K562 (cell line): Measurements from ENCODE around the gene MICAL2. TPM values are rescaled to one million over a fixed set of nuclear protein-coding genes. Genes with fewer than 3 reads are reported as not detected.

Source experiments
- ATAC-seq: fragments of 200-7000 bp; cut with Tn5 transposase; 3 replicates; pipeline ENCODE4 v1.9.1; 2020; ENCODE audit warnings: moderate library complexity
- BruUV-seq: library from RNA; stranded (reverse); fragments of 400-500 nt; replicated peaks from 2 replicates; lab custom pipeline; 2021; lab: Mats Ljungman, UMichigan
- CTCF ChIA-PET: fragments of 300-600 bp; formaldehyde crosslinking; extraction: SDS; loops from one replicate; lab custom pipeline; 2021; ENCODE audit warnings: low intra/inter-chr PET ratio; lab: Yijun Ruan, JAX
- POLR2A ChIA-PET: fragments of 300-600, 350-650 bp; sonication (Branson Sonifier 250); formaldehyde crosslinking; extraction: SDS; loops from one replicate; lab custom pipeline; 2021; ENCODE audit warnings: antibody characterized with exemption, inconsistent platforms; lab: Yijun Ruan, JAX
- DNase-seq, 4 experiments: peaks; one replicate each; pipeline versions ENCODE4 v3.0.0 to v3.0.0-alpha.2; 2011 to 2018; ENCODE audit warnings: low spot score in 3 of 4, mixed read lengths in 3 of 4; ENCODE audit errors: extremely low read depth in 1 of 4
- FAIRE-seq: peaks from 2 replicates; lab custom pipeline; 2011; peaks lifted over from hg19 to GRCh38; lab: Jason Lieb, UNC
- H2AFZ ChIP-seq: 2 replicates; pipeline ENCODE4 v1.6.0; 2011; ENCODE audit warnings: low read depth, low read length, control low read depth, inconsistent platforms
- H3K27ac ChIP-seq: fragments of 200-600 bp; 3 replicates; pipeline ENCODE4 v1.8.0; 2011; ENCODE audit warnings: low read depth, mild to moderate bottlenecking, control low read depth, inconsistent platforms, low read length, moderate library complexity, mixed read lengths; ENCODE audit errors: extremely low read depth
- H3K27me3 ChIP-seq, 2 experiments: fragments of 300-600 bp in 1 of 2; 2 replicates in 1 of 2; 3 replicates in 1 of 2; pipeline versions ENCODE4 v1.6.0 to v1.8.0; 2011; ENCODE audit warnings: inconsistent platforms in 2 of 2, low read length in 2 of 2, mild to moderate bottlenecking in 1 of 2, mixed read lengths in 1 of 2, moderate library complexity in 1 of 2; ENCODE audit not compliant: control insufficient read depth in 2 of 2, insufficient read depth in 2 of 2
- H3K36me3 ChIP-seq: fragments of 300-600 bp; 3 replicates; pipeline ENCODE4 v1.8.0; 2011; ENCODE audit warnings: mild to moderate bottlenecking, low read length, inconsistent platforms; ENCODE audit not compliant: control insufficient read depth, insufficient read depth
- H3K4me1 ChIP-seq, 2 experiments: fragments of 200-600 bp in 1 of 2; replicated peaks in 1 of 2; 2 replicates in 1 of 2; 3 replicates in 1 of 2; pipeline versions ENCODE4 v1.5.1 to v1.8.0; 2011; ENCODE audit warnings: inconsistent platforms in 2 of 2, low read length in 2 of 2, mild to moderate bottlenecking in 1 of 2, mixed read lengths in 1 of 2, moderate library complexity in 1 of 2; ENCODE audit not compliant: control insufficient read depth in 2 of 2, insufficient read depth in 2 of 2
- H3K4me2 ChIP-seq: 2 replicates; pipeline ENCODE4 v1.6.1; 2011; ENCODE audit warnings: low read length, control low read depth, inconsistent platforms, mixed read lengths; ENCODE audit not compliant: insufficient read depth
- H3K4me3 ChIP-seq: fragments of 200-600 bp; sonication (generic), shearing (Covaris generic); 2 replicates; pipeline ENCODE4 v1.5.1; 2016; ENCODE audit warnings: control low read depth, inconsistent platforms
- H3K79me2 ChIP-seq: fragments of 200-600 bp; 3 replicates; pipeline ENCODE4 v1.8.0; 2011; ENCODE audit warnings: low read length, inconsistent platforms; ENCODE audit not compliant: control insufficient read depth, insufficient read depth
- H3K9ac ChIP-seq, 2 experiments: 2 replicates each; pipeline versions ENCODE4 v1.6.0 to v1.6.1; 2011; ENCODE audit warnings: low read depth in 2 of 2, low read length in 2 of 2, control low read depth in 1 of 2, inconsistent platforms in 1 of 2, mild to moderate bottlenecking in 1 of 2, mixed read lengths in 1 of 2; ENCODE audit not compliant: insufficient read depth in 1 of 2
- H3K9me1 ChIP-seq: one replicate; pipeline ENCODE4 v1.6.0; 2011; ENCODE audit warnings: inconsistent platforms, mild to moderate bottlenecking, low read length, moderate library complexity; ENCODE audit not compliant: control insufficient read depth, insufficient read depth
- H3K9me3 ChIP-seq: replicated peaks from 2 replicates; pipeline ENCODE4 v1.5.1; 2011; ENCODE audit warnings: low read depth, low read length, inconsistent platforms; ENCODE audit not compliant: control insufficient read depth, insufficient read depth
- H4K20me1 ChIP-seq: replicated peaks from 2 replicates; pipeline ENCODE4 v1.6.1; 2011; ENCODE audit warnings: low read length, inconsistent platforms, mixed read lengths; ENCODE audit not compliant: control insufficient read depth, insufficient read depth
- BCOR ChIP-seq: fragments of 450-650 bp; IDR thresholded peaks from 2 replicates; pipeline ENCODE4 v1.6.1; 2016
- CEBPG ChIP-seq, 3 experiments: fragments of 200-800 bp in 1 of 3; sonication (Bioruptor generic) in 1 of 3; sonication (generic) in 1 of 3; formaldehyde crosslinking in 1 of 3; IDR thresholded peaks in 2 of 3; conservative IDR thresholded peaks in 1 of 3; 2 replicates each; pipeline versions ENCODE4 v1.6.1 to v1.8.0; 2016 to 2022; ENCODE audit warnings: missing compliant biosample characterization in 2 of 3, missing genetic modification characterization in 2 of 3, mild to moderate bottlenecking in 1 of 3, missing genetic modification reagents in 1 of 3
- CTCF ChIP-seq, 3 experiments: IDR thresholded peaks in 2 of 3; conservative IDR thresholded peaks in 1 of 3; 2 replicates each; pipeline ENCODE4 v1.5.1; 2011 to 2012; ENCODE audit warnings: low read length in 3 of 3, mild to moderate bottlenecking in 3 of 3, control low read depth in 2 of 3, improper control_type of control experiment in 1 of 3, inconsistent platforms in 1 of 3, low read depth in 1 of 3, mixed read lengths in 1 of 3, moderate library complexity in 1 of 3; ENCODE audit not compliant: insufficient read depth in 2 of 3
- KDM1A ChIP-seq, 2 experiments: fragments of 450-650 bp; IDR thresholded peaks; 2 replicates each; pipeline ENCODE4 v1.6.1; 2016; ENCODE audit warnings: mild to moderate bottlenecking in 2 of 2
- KLF6 ChIP-seq: fragments of 250-450 bp; sonication (Bioruptor Pico); IDR thresholded peaks from 2 replicates; pipeline ENCODE4 v1.4.0; 2020; ENCODE audit warnings: mild to moderate bottlenecking, moderate library complexity, borderline replicate concordance
- MXD1 ChIP-seq: fragments of 250-450 bp; sonication (Bioruptor Pico); IDR thresholded peaks from 2 replicates; pipeline ENCODE4 v1.8.0; 2021; ENCODE audit warnings: borderline replicate concordance, mild to moderate bottlenecking, moderate library complexity; ENCODE audit not compliant: poor library complexity, severe bottlenecking
- RBM25 ChIP-seq: fragments of 200-400 bp; formaldehyde crosslinking; IDR thresholded peaks from 2 replicates; pipeline ENCODE4 v1.6.1; 2018; ENCODE audit warnings: low read length, low read depth, moderate library complexity; ENCODE audit not compliant: severe bottlenecking
- ZBTB34 ChIP-seq: fragments of 250-450 bp; sonication (Bioruptor Pico); IDR thresholded peaks from 2 replicates; pipeline ENCODE4 v1.8.0; 2021; ENCODE audit warnings: mild to moderate bottlenecking, moderate library complexity
- ZNF146 ChIP-seq: IDR thresholded peaks from one replicate; pipeline ENCODE4 v1.6.1; 2018; ENCODE audit warnings: missing compliant biosample characterization; ENCODE audit not compliant: unreplicated experiment
- whole genome bisulfite sequencing: fragments of 100-300 bp; shearing (Covaris generic); methylation state at CpG from one replicate; pipeline ENCODE4 v1.1.6; 2016; ENCODE audit warnings: low coverage, mixed read lengths; ENCODE audit not compliant: insufficient coverage; ENCODE audit errors: missing lambda C conversion rate; 5-methylcytosine and 5-hydroxymethylcytosine counted together
- in situ Hi-C: fragments of 300-500 bp; cut with MboI; formaldehyde crosslinking; loops from 4 replicates; pipeline ENCODE4 v1.15.0; 2018; ENCODE audit warnings: inconsistent platforms, mixed read lengths
- intact Hi-C: fragments of 100-400 bp; cut with micrococcal nuclease; formaldehyde crosslinking; loops from 2 replicates; pipeline ENCODE4 v1.14.2; 2022
- polyA plus RNA-seq, 8 experiments: library from polyadenylated mRNA; depleted of rRNA in 4 of 8; stranded (reverse) in 5 of 8; unstranded in 3 of 8; fragments of >200 nt; fragmentation: Nextera tagmentation in 2 of 8; fragmentation: Illumina TruSeq in 1 of 8; extraction: Ambion mirVana in 2 of 8; extraction: Trizol in 1 of 8; gene quantifications; 2 replicates each; pipeline versions ENCODE4 v1.2.1 to v1.2.3, GENCODE V29; 2011 to 2014; ENCODE audit warnings: inconsistent platforms in 1 of 8, missing spikeins in 1 of 8
- total RNA-seq, 7 experiments: library from RNA; depleted of rRNA in 6 of 7; stranded (reverse); fragments of >200 nt in 6 of 7; fragmentation: Illumina TruSeq in 2 of 7; extraction: Trizol in 2 of 7; gene quantifications; 2 replicates each; pipeline versions ENCODE4 v1.2.1 to v1.2.3, GENCODE V29; 2011 to 2021; ENCODE audit warnings: low replicate concordance in 1 of 7

MICAL2 gene
- total and polyA plus RNA-seq, 9 of the 15 experiments (the other 6 are each of a cell fraction or from before 2014, with no cell fraction given): 4.7 to 64.2 (median 33.6) TPM

- peaks cover 2% of the 10 kb centered on the region for H3K9me1 ChIP-seq
- no peak for ATAC-seq
- no TSS peak for BruUV-seq
- intact Hi-C loops: loop anchor here (5.0 kb wide), 1 partner anchor 35 kb away; no protein-coding TSS in a partner anchor
- ChIA-PET POLR2A (interaction anchor here (1.3 to 1.4 kb wide), 2 partner anchors 8 to 9 kb away, joined by 3 to 8 read pairs; no protein-coding TSS in a partner anchor), CTCF (no interaction called here)
- H4K20me1 ChIP-seq: no peaks in the 10 kb centered on the region
- no peak overlapping the region for H3K4me3 ChIP-seq
- WGBS: 83% methylated on average over 7 of the region's 7 CpGs
- in situ Hi-C loops: no loop called here
- no peak overlapping the region for H3K9ac ChIP-seq
- no peak for FAIRE-seq
- DNase-seq: no peak
- TF ChIP-seq KDM1A (IDR thresholded peaks at IDR 0.05) (peak; percentile 62 to 79), ZBTB34 (no peak), CTCF (IDR thresholded peaks at IDR 0.05 in 2 of 3, conservative IDR thresholded peaks at IDR 0.05 in 1 of 3; ENCODE audit: insufficient read depth in 2 of 3, low read depth in 1 of 3, low read length in 3 of 3) (no peak), ZNF146 (CRISPR knock-in tag) (peak; percentile 99), RBM25 (peak; percentile 66), BCOR (peak; percentile 79), MXD1 (no peak), KLF6 (CRISPR knock-in tag) (no peak), CEBPG (CRISPR knock-in tag; IDR thresholded peaks at IDR 0.05) (no peak), CEBPG (tag; conservative IDR thresholded peaks at IDR 0.05 in 1 of 2, IDR thresholded peaks at IDR 0.05 in 1 of 2) (peak in 1 of 2 experiments; percentile 27; a peak in 1 of 4 replicates)
- no peaks in the 10 kb centered on the region; a peak in 1 of 5 replicates for H3K27me3 ChIP-seq
- peaks cover 36% of the 10 kb centered on the region for H3K36me3 ChIP-seq
- H3K27ac ChIP-seq: peak overlapping the region; percentile 44; the same call in 1 of the 3 replicates
- H2AFZ ChIP-seq: no peak overlapping the region
- peaks cover 24 to 46% of the 10 kb centered on the region in 2 experiments for H3K4me1 ChIP-seq
- 0 out of 2 replicates have a peak, but pooled peaks cover 2% of the 10 kb centered on the region for H3K9me3 ChIP-seq
- H3K79me2 ChIP-seq: peaks cover 7% of the 10 kb centered on the region; the same call in 2 of the 3 replicates
- H3K4me2 ChIP-seq: no peak overlapping the region
Measured at GRCh38 chr11:12202661-12203310, 92.4 kb downstream of the MICAL2 start.
